GM10847 (cell line): Measurements from ENCODE around the gene MAEA.

Experiments used
- POLR2A ChIP-seq: IDR thresholded peaks from 2 replicates; pipeline ENCODE4 v1.6.1; 2011; ENCODE audit not compliant: insufficient read length; ENCODE audit errors: extremely low read depth

The MAEA gene

DNA sequence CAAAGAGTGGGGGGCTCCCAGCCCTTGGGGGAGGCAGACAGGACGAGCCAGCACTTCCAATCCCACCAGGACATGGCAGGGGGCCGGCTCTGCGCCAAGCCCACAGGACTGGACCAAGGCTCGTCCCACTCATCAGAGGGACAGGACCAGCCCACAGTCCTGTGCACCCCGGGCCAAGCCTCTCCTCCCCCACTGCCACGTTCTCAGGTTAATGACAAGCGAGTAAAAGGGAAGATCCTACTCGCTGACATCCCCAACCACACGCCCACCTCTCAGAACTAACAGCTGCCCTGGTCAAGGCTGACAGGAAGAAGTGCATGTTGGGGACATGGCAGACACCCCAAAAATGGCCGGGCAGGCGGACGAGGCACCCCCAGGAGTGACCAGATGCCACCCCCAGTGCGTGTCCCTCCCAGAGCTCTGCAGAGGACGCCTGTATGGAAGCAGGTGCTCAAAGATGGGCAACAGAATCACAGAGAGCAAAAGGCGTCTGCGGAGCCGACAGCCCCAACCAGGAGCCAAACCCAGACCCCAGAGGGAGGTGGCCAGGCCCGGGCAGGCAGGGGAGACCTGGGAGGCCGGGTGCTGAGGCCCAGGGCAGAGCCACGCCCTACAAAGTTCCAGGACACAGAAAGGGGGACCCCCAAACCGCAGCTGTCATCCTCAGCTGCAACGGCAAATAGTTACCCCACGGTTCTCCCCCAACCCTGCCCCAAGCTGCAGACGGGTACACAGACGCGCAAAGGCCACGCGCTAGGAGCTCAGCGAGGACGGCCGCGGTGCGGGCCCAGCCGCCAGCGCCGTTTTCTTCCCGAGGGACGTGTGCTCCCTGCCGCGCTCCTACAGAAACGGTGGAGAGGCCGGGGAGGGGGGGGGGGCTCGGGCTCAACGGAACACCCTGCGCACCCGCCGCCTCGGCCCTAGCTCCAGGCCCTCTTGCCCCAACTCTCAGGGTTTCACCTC lies 42.5 kb upstream of the MAEA start:
- TF ChIP-seq POLR2A, result no peak

DNA sequence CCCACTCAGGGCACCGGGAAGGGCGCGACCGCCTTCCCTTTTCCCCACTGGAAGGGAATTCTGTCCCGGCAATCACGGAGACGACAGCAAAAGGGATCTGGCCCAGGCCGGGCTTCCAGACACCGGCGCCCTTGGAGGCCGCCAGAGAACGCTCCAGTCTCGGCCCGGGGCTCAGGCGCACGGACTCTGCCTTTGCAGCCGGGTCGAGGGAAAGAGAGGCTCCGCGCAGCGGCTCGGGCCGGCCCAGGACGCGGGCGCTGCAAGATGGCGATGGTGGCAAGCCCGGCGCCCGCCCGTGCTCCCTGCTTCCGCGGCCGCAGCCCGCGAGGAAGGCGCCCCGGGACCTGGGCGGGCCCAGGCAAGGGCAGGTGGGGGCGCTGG lies 41.8 kb upstream of the MAEA start:
- no peak for TF ChIP-seq POLR2A

DNA sequence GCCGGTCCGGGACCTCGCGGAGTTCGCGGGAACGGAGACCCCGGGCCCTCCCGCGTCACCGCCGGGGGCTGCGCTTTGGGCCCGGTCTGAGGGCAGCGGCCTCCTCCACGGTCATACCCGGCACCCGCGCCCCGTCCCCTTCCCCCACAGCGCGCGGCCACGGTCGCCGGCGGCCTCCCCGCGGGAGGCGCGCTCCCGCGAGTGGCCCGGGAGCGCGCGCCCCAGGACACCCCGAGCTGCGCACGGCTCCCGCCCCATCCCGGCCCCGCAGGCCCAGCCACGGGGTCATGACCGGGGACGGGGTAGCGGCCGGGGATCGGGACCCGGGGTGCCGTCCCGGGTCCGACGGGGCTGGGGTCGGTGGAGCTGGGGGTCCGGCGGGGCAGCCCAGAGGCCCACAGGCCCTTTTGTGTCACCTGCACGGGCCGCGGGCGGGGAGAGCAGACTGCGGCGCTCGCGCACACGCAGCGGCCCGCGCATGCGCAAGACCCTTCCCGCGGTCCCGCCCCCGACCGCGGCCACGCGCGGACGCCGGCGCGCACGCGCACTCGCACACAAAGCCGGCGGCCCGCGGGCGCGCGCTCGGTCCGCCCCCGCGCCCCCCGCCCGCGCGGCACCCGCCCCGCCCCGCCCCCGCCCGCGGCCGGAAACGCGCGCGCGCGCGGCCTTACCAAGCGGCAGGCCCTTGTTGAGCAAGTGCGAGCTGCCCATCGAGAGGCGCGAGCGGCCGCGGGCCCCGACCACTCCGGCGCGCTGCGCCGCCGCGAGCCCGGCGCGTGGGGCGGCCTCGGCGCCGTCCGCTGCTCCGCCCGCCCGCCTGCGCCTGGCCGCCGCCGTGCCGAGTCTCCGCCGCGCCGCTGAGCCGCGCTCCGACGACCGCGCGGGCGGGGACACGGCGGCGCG lies 41.2 kb upstream of the MAEA start, which contains the start of gene CTBP1:
CTBP1 (minus strand) TSS at position 886 of the 903 bp plus-strand sequence. CDS start 7,799 bp downstream, outside the sequence.
- peak; percentile 44 for TF ChIP-seq POLR2A

DNA sequence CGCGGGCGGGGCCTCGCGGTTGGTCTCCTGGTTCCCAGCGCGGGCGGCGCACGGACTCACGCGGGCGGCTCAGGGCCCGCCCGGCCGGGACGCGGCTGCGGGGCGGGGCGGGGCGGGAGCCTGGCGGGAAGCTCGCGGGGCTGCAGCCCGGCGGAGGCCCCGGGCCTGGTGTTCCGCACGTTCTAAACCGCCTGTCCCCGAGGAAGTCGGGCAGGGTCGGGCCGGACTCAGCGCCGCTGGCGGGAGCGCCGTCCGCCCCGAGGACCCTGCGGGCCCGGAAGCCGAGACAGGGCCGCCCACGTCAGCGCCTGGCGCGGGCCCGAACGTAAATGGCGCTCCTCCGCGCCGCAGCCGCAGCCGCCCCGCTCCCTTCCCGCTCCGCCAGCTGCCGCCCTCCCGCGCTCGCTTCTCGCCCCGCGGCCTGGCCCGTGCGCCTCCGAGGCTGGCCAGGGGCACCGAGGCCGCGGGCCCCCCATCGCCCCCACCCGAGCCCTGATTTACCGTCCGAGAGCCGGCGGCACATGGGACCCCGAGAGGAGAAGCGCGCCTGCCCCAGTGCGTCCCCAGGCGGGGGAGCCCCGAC lies 40.5 kb upstream of the MAEA start:
- TF ChIP-seq POLR2A, result peak; percentile 60

DNA sequence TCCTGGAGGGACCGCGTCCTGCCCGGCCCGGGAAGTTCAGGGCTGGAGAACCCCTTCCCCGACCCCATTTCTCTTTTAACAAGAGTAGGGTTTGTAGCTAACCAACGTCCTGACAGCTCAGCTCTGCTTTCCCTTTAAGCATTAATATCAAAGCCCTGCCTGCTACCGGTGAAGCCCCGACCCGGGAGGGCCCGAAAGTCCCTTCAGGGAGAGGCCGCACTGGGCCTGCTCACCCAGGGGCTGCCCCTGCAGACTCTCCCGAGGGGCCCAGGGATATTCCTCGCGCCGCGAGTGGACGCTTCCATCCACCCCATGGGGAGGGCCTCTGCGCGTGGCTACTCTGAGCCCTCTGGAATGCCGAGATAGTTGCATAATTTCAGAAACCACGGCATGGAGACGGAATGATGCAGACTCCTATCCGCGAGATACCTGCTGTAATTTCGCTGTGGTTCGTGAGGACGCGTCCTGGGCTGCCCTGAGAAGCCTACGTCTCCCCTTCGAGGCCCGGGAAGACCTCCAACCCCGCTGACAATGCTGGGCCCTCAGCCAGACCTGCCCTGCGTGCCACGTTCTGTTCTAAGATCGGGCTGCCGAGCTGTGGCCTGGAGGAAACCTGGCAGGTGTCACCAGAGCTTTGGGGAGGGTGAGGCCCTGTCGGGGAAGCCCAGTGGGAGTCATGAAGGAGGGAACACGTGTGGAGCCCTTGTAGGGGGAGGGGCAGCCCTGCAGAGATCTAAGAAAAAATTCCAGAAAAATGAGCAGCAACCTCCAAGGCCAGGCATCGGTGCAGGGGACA lies 39.8 kb upstream of the MAEA start:
- TF ChIP-seq POLR2A, result no peak

DNA sequence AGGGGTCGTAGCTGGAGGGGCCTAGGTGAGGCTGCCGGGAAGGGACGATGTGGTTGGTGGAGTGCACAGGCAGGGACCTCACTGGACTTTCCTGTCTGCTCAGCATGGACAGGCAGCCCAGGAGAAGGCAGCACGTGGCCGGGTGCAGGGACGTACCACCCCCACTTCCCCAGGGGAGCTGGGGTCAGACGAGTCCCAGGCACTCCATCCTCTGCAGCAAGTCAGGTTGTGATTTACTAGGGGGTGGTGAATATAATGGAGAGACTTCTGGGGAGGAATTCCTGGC lies 39.2 kb upstream of the MAEA start:
- no peak for TF ChIP-seq POLR2A

DNA sequence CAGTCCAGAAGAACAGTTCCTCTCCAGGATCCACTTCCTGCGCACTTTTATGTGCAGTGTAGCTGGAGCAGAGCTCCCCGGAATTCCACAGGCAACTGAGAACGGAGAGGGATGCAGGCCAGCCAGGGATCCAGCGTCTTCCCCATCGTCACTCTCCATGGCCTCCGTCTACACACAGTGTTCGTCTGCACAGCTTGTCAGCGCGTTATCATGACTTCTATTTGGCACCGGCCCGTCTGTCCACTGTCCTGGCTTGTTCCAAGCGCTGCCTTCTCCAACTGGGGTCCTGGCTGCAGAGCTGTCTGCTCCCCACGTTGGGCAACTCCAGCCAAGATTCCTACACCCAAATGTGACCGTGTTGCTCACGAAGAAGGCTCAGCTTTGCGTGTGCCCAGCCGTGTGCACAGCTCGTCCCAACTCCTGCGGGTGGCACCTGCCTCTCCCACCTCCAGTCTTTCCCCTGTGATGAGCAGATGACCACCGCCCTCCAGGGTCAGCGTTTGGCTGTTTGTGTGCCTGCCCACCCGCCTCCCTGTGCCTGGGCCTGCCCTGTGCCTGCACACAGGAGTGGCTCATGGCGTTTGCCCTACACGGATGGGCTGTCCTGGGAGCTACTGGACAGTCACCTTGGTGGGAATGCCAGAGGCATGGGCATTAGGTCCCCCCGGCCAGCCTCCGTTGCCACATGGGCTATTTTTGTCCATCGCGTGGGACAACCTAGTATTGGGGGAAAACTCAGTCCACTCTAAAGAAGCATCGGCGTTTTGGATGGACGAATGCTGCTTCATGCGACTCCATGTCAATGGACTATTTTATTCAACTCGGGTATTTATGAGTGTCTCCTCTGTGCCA lies 38.5 kb upstream of the MAEA start:
- TF ChIP-seq POLR2A, result no peak

DNA sequence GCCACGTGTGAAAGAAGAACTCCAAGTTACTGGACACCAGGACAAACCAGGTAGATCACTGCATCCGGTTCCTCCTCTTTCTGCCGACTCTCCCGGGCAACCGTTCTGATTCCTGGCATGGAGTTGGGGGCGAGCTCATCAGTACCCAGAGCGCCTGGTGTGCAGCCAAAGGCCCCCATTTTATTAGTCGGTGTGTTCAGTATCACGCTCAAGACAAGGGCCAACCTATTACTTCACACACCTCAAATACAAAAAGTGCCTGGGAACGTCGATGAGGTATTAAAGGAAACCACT lies 38.0 kb upstream of the MAEA start:
- TF ChIP-seq POLR2A, result no peak

DNA sequence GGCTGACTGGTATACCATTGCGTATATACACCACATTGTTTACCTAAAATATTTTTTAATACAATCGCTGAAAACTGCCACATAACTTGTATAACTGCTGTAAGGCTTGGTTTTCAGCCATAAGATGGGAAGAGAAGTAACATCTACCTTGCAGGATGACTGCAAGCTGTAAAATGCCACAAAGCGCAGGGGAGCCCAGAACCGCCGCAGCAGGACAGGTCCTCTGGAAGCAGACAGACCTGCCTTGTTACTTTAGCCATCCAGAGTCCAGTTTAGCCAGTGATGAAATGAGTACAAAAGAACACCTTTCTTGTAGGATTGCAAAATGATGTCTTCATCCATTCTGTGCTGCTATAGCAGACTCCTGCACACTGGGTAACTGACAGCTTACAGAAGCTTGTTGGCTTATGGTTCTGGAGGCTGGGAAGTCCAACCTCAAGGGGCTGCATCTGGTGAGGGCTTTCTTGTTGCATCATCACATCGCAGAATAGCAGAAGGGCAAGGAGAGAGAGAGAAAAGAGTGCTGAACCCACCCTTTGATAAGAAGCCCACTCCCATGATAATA lies 36.7 kb upstream of the MAEA start:
- no peak for TF ChIP-seq POLR2A

DNA sequence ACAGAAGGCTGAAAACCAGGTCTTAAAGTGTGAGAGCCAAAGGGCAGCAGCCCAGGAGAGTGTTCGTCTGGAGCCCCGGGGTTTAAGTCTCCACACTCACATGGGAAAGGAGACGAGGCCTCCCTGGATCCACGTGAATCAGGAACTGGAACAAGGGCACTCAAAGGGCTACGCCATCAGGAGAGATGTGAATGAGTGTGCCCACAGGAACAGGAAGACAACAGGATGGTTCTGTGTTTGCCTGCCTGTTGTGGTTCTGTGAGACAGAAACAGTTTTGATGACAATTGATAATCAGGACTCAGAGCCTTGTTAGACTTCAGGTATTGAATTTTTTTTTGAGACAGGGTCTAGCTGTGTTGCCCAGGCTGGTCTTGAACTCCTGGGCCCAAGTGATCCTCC lies 35.9 kb upstream of the MAEA start:
- no peak for TF ChIP-seq POLR2A

DNA sequence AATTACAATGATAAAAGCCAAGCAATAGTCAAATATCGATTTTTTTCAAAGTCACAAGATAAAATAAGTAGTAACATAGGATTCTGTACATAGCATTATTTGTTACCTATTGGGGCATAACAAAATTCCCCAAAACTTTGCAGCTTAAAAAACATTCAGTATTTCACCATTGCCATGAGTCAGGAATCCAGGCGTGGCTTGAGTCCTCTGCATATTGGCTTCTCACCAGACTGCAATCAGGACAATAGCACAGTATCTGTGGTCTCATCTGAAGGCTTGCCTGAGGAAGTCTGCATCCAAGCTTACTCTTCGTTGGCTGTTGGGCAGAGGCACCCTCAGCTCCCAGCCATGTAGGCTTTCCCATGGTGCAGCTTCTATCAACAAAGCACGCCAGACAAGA lies 34.5 kb upstream of the MAEA start:
- no peak for TF ChIP-seq POLR2A

DNA sequence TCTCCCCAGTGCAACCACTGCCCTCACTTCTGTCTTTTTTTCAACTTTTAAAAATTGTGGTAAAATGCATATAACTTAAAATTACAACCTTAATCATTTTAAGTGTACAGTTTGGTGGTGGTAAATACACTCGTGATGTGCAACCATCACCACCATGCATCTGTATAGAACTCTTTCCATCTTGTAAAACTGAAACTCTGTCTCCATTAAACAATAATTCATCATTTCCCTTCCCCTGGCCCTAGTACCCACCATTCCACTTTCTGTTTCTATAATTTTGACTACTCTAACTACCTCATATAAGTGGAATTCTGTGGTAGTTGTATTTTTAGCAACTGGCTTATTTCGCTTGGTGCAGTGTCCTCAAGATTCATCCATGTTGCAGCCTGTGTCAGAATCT lies 34.0 kb upstream of the MAEA start:
- no peak for TF ChIP-seq POLR2A

DNA sequence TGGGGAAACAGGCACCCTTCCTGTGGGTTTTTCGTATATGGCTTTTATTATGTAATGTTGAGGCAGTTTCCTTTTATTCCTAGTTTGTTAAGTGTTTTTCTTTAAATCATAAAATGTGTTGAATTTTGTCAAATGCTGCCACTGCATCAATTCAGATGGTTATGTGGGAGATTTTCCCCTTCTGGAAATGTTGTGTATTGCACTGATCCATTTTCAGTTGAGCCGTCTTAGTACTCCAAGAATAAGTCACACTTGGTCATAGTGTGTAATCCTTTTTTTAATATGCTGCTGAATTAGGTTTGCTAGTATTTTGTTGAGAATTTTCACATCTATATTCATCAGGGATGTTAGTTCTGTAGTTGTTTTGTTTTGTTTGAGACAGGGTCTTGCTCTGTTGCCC lies 31.2 kb upstream of the MAEA start:
- no peak for TF ChIP-seq POLR2A

DNA sequence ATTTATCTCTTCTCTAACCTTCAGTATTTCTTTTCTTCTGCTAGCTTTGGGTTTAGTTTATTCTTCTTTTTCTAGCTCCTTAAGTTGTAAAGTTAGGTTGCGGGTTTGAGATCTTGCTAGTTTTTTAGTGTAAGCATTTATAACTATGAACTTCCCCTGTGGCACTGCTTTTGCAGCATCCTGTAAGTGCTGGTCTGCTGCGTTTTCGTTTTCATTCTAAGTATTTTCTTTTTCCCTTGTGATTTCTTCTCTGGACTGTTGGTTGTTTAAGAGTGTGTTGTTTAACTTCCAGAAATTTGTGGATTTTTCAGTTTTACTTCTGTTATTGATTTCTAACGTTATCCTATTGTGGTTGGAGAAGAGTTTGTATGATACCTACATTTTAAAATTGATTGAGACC lies 29.7 kb upstream of the MAEA start:
- no peak for TF ChIP-seq POLR2A
